Bladder microvascular endothelial cell (primary cell): ENCODE measurements around the gene CNTRL. TPM values are rescaled to one million over a fixed set of nuclear protein-coding genes. Genes with fewer than 3 reads are reported as not detected.

ENCODE experiments used
- total RNA-seq: library from RNA; depleted of rRNA; stranded (reverse); fragments of >200 nt; gene quantifications from 2 replicates; pipeline ENCODE4 v1.2.3, GENCODE V29; 2014

The CNTRL gene, protein sequence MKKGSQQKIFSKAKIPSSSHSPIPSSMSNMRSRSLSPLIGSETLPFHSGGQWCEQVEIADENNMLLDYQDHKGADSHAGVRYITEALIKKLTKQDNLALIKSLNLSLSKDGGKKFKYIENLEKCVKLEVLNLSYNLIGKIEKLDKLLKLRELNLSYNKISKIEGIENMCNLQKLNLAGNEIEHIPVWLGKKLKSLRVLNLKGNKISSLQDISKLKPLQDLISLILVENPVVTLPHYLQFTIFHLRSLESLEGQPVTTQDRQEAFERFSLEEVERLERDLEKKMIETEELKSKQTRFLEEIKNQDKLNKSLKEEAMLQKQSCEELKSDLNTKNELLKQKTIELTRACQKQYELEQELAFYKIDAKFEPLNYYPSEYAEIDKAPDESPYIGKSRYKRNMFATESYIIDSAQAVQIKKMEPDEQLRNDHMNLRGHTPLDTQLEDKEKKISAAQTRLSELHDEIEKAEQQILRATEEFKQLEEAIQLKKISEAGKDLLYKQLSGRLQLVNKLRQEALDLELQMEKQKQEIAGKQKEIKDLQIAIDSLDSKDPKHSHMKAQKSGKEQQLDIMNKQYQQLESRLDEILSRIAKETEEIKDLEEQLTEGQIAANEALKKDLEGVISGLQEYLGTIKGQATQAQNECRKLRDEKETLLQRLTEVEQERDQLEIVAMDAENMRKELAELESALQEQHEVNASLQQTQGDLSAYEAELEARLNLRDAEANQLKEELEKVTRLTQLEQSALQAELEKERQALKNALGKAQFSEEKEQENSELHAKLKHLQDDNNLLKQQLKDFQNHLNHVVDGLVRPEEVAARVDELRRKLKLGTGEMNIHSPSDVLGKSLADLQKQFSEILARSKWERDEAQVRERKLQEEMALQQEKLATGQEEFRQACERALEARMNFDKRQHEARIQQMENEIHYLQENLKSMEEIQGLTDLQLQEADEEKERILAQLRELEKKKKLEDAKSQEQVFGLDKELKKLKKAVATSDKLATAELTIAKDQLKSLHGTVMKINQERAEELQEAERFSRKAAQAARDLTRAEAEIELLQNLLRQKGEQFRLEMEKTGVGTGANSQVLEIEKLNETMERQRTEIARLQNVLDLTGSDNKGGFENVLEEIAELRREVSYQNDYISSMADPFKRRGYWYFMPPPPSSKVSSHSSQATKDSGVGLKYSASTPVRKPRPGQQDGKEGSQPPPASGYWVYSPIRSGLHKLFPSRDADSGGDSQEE (N-terminal part only)
- total RNA-seq, result 10.2 and 14.4 TPM in 2 replicates

DNA sequence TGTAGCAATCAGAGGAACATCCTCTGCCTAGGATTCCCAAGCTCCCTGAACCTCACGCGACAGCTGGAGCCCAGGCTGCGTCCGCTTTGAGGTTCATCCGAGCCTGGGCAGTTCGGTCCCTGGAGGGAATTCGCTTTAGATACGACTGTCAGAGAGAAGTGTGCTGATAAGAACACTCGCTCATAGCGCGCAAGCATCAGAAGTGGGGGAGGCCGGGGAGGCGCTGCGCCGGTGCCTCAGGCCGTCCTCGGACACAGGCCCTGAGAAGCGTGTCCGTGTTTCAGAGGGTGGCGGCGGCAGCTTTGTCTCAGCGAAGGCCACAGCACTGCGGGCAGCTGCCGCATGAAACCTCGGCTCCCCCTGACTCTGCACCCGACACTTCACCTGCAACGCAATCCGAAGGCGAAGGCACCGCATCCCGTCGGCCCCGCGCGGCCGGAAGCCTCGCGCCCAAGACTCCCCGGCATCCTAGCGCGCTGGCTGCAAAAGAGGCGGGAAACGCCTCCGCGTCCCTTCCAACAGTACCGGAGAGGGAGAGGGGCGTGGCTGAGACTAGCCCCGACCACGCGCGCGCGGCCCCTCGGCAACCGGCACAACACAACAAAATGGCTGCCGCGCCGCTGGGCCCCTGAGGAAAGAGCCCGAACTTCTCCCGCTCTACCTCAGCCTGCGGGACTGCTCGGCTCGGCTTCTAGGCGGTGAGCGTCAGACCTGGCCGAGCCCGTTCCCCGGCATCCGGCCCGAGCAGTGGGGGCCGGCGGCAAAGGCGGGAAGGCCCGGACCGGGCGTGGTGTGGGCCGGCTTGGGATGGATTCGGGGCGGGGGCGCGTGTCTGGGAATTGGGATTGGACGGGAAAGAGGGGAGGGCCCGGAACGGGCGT is at the start of gene CNTRL:
TSS of gene CNTRL (plus strand) at position 586 of the 881 bp plus-strand sequence. CDS start 13,372 bp downstream, outside the sequence.

DNA sequence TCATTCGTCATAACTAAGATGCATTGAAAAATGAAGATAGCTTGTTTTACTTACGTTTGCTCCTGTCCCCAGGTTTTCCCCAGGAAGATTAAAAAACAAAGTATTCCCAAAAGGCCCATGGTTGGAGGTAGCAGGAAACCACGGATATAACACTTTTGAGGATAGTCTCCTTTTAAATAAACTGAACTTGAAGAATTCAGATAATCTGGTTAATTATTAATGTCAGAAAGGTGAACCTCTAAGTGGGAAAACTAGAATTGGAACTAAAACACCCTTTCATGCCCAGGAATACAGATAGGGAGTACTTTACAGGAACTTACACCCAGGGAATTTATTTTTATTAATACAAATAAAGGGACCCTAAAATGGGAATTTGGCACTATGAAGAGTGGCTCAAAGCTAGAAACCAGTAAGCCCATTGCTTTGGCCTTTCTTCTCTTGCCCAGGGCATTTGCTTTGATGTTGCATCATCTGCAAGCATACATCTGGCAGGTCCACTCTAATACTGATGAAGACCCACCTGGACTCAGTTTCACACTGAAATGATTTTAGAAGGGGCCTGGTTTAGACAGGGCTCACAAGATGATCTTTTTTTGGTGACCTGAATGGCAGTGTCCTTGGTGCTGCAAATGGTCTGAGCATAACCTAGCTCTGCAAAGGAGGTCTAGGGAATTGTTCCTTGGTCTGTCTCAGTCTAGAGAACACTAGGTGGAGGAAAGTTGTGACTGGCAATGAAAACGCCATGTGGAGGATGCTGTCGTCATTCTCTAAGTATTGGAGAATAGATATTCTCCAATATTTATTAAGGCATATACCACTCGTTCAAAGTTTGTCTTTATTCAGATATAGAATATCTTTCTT is 24.4 kb upstream of the CNTRL start, which contains the start of gene C5:
TSS of gene C5 (minus strand) at position 148 of the 861 bp plus-strand sequence. CDS start at position 119, 29 bp downstream.

DNA sequence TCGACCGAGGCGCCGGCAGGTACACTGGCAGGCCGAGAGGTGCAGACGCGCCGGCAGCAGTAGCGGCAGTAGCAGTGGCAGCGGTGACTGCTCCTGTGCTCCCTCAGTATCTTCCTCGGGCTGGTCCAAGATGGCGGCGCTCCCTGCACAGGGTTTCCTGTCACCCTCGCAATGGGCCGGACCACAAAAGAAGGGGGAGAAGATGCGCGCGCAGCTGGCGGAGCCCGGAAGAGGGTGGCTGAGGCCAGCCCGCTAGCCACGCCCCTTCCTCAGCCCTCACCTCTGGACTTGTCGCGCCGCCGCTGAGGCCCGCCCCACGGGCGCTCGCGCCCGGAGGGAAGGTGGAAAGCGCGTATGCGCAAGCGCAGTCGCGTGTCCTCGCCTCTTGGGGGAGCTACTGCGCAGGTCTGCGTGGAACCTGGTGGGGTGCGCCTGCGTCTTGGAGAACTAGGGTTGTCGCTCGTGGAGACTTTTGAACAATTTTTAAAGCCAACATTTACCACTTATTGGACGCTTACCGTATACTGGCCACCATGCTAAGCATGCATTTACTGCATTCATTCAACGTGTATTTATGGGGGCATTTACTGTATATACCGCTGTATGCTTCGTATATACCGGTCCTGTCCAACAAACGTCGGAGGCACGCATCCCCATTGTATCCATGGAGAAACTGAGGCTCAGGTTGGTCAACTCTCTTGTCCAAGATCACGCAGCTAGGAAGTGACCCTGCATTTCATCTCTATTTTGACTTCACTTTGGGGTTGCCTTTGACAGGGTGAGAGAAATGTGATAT is 127.2 kb downstream of the CNTRL start, which contains the start of gene RAB14:
TSS of gene RAB14 (minus strand) at position 132 of the 796 bp plus-strand sequence. CDS start 8,457 bp downstream, outside the sequence.

Other genes starting within 250 kb of the CNTRL start
- gene PSMD5, start 232.0 kb upstream of the CNTRL start, total RNA-seq, result 15.2 and 23.9 TPM in 2 replicates
- 34.5 and 34.8 TPM in 2 replicates for gene PHF19, start 197.8 kb upstream of the CNTRL start, total RNA-seq
- gene TRAF1, start 148.2 kb upstream of the CNTRL start, total RNA-seq, result 1.6 and 17.9 TPM in 2 replicates
- gene C5, start 24.7 kb upstream of the CNTRL start, total RNA-seq, result 2.1 and 2.3 TPM in 2 replicates
- gene RAB14, start 126.9 kb downstream of the CNTRL start, total RNA-seq, result 21.4 and 55.1 TPM in 2 replicates
- 404 and 608 TPM in 2 replicates for gene GSN, start 193.2 kb downstream of the CNTRL start, total RNA-seq